Gastrocnemius medialis (tissue), 4 donors: ENCODE results near the gene PCDHB6. TPM values are rescaled to one million over a fixed set of nuclear protein-coding genes. Genes with fewer than 3 reads are reported as not detected.
"Not testable (repeated sequence)": the region's sequence is repeated elsewhere in the genome, so short reads cannot be mapped to it uniquely, and the experiment has no call there.

ENCODE experiments used
- ATAC-seq, 2 donors: fragments of 150-250 bp; one replicate each; pipeline ENCODE4 v1.9.1; 2016
- DNase-seq, 2 donors: peaks; one replicate each; pipeline ENCODE4 v3.0.0-alpha.2; 2019
- H3K27ac ChIP-seq, 4 donors: fragments of 200-600 bp; sonication (generic); 1 replicate in 1 of 4; 2 replicates in 3 of 4; pipeline ENCODE4 v1.5.1; 2016 to 2018; ENCODE audit warnings: mild to moderate bottlenecking in 2 of 4, moderate library complexity in 1 of 4
- H3K27me3 ChIP-seq, 3 donors: fragments of 200-600 bp; sonication (generic) in 2 of 3; 1 replicate in 1 of 3; 2 replicates in 2 of 3; pipeline versions ENCODE4 v1.5.1 to v1.6.0; 2016 to 2019; ENCODE audit warnings: mild to moderate bottlenecking in 1 of 3, moderate library complexity in 1 of 3
- H3K36me3 ChIP-seq, 2 donors: fragments of 200-600 bp; sonication (generic) in 1 of 2; one replicate each; pipeline ENCODE4 v1.5.1; 2017 to 2018
- H3K4me1 ChIP-seq, 2 donors: fragments of 200-600 bp; sonication (generic) in 1 of 2; one replicate each; pipeline ENCODE4 v1.5.1; 2016 to 2017; ENCODE audit warnings: mild to moderate bottlenecking in 2 of 2
- H3K4me3 ChIP-seq, 4 donors: fragments of 200-600 bp; sonication (generic) in 3 of 4; 1 replicate in 1 of 4; 2 replicates in 3 of 4; pipeline ENCODE4 v1.5.1; 2016 to 2019; ENCODE audit warnings: mild to moderate bottlenecking in 2 of 4
- H3K9me3 ChIP-seq, 3 donors: fragments of 200-600 bp; sonication (generic) in 2 of 3; 1 replicate in 1 of 3; 2 replicates in 2 of 3; pipeline ENCODE4 v1.5.1; 2016 to 2019
- CTCF ChIP-seq, 5 experiments: fragments of 450-650 bp in 3 of 5; fragments of 200-600 bp in 2 of 5; sonication (generic) in 2 of 5; IDR thresholded peaks in 4 of 5; conservative IDR thresholded peaks in 1 of 5; 1 replicate in 4 of 5; 2 replicates in 1 of 5; pipeline ENCODE4 v1.5.1; 2016 to 2019; ENCODE audit warnings: antibody characterized with exemption in 5 of 5, mild to moderate bottlenecking in 3 of 5, moderate library complexity in 3 of 5
- POLR2A ChIP-seq, 2 donors: fragments of 450-650 bp; IDR thresholded peaks; one replicate each; pipeline ENCODE4 v1.6.1; 2017; ENCODE audit warnings: antibody characterized with exemption in 2 of 2, mild to moderate bottlenecking in 2 of 2, moderate library complexity in 2 of 2
- in situ Hi-C, 4 donors: fragments of 200-750 bp; cut with MboI; loops; one replicate each; pipeline versions ENCODE4 v1.15.0 to v1.8.0; 2017; ENCODE audit warnings: low sequenced_read_pairs in 4 of 4
- intact Hi-C: fragments of 100-400 bp; cut with DNase I; formaldehyde crosslinking; loops from one replicate; pipeline ENCODE4 v1.15.1; 2023; ENCODE audit warnings: low total_unique reads
- total RNA-seq, 4 donors: library from RNA; depleted of rRNA; stranded (reverse); fragments of >200 nt; gene quantifications; one replicate each; pipeline versions ENCODE4 v1.1.0 to v1.2.3, GENCODE V29; 2016

Gene PCDHB6
- total RNA-seq, 4 donors from 2014 or later, result 0.09 to 0.46 (median 0.19) TPM; not detected in 1

GRCh38 chr5:141127305-141127704 is 22.6 kb upstream of the PCDHB6 start:
- TF ChIP-seq CTCF (IDR thresholded peaks at IDR 0.05 in 4 of 5, conservative IDR thresholded peaks at IDR 0.05 in 1 of 5), result no peak
- TF ChIP-seq POLR2A (IDR thresholded peaks at IDR 0.05), result no peak
- no peak for ATAC-seq
- no peak for DNase-seq
- H3K4me1 ChIP-seq, result no peaks in the 10 kb centered on the region
- H3K36me3 ChIP-seq, result no peaks in the 10 kb centered on the region
- H3K27ac ChIP-seq, result no peak overlapping the region
- no peaks in the 10 kb centered on the region for H3K9me3 ChIP-seq
- H3K27me3 ChIP-seq, result no peaks in the 10 kb centered on the region
- in situ Hi-C loops, result no loop called here
- intact Hi-C loops, result no loop called here
- no peak overlapping the region for H3K4me3 ChIP-seq

- DNase-seq (no peak), ATAC-seq (no peak)
- Histone ChIP-seq H3K27ac (peak within 1 kb of the TSS in 1 of 4 donors; percentile 49), H3K4me3 (peak within 1 kb of the TSS; percentile 34 to 54 (median 47)), H3K4me1 (no peaks in the 10 kb centered on the region), H3K27me3 (no peaks in the 10 kb centered on the region), H3K36me3 (no peaks in the 10 kb centered on the region), H3K9me3 (peaks cover 0 to 5% (median 0%) of the 10 kb centered on the region in 3 donors)
- no peak for TF ChIP-seq POLR2A (IDR thresholded peaks at IDR 0.05)
- TF ChIP-seq CTCF (IDR thresholded peaks at IDR 0.05 in 4 of 5, conservative IDR thresholded peaks at IDR 0.05 in 1 of 5), result peak in 3 of 5 experiments; percentile 19 to 46 (median 32)
- intact Hi-C loops, result no loop called here
- in situ Hi-C loops, result no loop called here
Observed at GRCh38 chr5:141135030-141135717, 14.7 kb upstream of the PCDHB6 start, which contains the start of gene PCDHB5. Gene PCDHB5 (plus strand): TSS chr5:141135206. CDS start chr5:141135435, 229 bp downstream.

GRCh38 chr5:141135718-141136266 is 14.1 kb upstream of the PCDHB6 start:
- Histone ChIP-seq H3K27ac (no peak overlapping the region), H3K27me3 (no peaks in the 10 kb centered on the region), H3K4me1 (no peaks in the 10 kb centered on the region), H3K9me3 (peaks cover 0 to 5% (median 0%) of the 10 kb centered on the region in 3 donors), H3K4me3 (peak overlapping the region; percentile 34 to 54 (median 47)), H3K36me3 (no peaks in the 10 kb centered on the region)
- no peak for DNase-seq
- ATAC-seq, result no peak
- TF ChIP-seq POLR2A (IDR thresholded peaks at IDR 0.05), result no peak
- no peak for TF ChIP-seq CTCF (IDR thresholded peaks at IDR 0.05 in 4 of 5, conservative IDR thresholded peaks at IDR 0.05 in 1 of 5)
- intact Hi-C loops, result no loop called here
- in situ Hi-C loops, result no loop called here

- H3K4me3 ChIP-seq, H3K27me3 ChIP-seq, intact Hi-C loops, H3K4me1 ChIP-seq, ATAC-seq, H3K27ac ChIP-seq, H3K9me3 ChIP-seq, in situ Hi-C loops, H3K36me3 ChIP-seq, DNase-seq: not testable (repeated sequence)
Observed at GRCh38 chr5:141137346-141137745, 12.5 kb upstream of the PCDHB6 start.

GRCh38 chr5:141150224-141150992 is 551 bp downstream of the PCDHB6 start:
- in situ Hi-C loops (no loop called here), intact Hi-C loops (no loop called here)
- H3K27me3 ChIP-seq, result peaks cover 0 to 10% (median 0%) of the 10 kb centered on the region in 3 donors
- peak overlapping the region in 2 of 4 donors; percentile 0 to 10 for H3K4me3 ChIP-seq
- H3K36me3 ChIP-seq, result no peaks in the 10 kb centered on the region
- H3K9me3 ChIP-seq, result peaks cover 0 to 14% (median 2%) of the 10 kb centered on the region in 3 donors
- H3K27ac ChIP-seq, result no peak overlapping the region
- DNase-seq (no peak), ATAC-seq (no peak)
- no peaks in the 10 kb centered on the region for H3K4me1 ChIP-seq
- no peak for TF ChIP-seq POLR2A (IDR thresholded peaks at IDR 0.05)
- no peak for TF ChIP-seq CTCF (IDR thresholded peaks at IDR 0.05 in 4 of 5, conservative IDR thresholded peaks at IDR 0.05 in 1 of 5)
